ENCODE results near the gene KLF8.
"Not testable (repeated sequence)": the region's sequence is repeated elsewhere in the genome, so short reads cannot be mapped to it uniquely, and the experiment has no call there.

DNA sequence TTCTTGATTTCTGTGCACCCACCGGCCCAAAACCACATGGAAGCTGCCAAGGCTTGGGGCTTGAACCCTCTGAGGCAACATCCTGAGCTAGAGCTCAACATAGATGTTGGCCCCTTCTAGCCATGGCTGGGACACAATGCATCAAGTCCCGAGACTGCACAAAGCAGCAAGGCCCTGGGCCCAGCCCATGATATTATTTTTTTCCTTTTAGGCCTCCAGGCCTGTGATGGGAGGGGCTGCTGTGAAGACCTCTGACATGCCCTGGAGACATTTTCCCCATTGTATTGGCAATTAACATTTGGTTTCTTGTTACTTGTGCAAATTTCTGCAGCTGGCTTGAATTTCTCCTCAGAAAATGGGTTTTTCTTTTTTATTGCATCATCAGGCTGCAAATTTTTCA is 25.2 kb upstream of the KLF8 start:
- not testable (repeated sequence) for TF ChIP-seq CTCF, POLR2A (IDR thresholded peaks at IDR 0.05)
